Stimulated activated CD4-positive, alpha-beta T cell treated with anti-CD3 and anti-CD28 coated beads, TNF-alpha, amount 100 ng/mL, for 1 hour (primary cell): ENCODE data around the gene GJA5.
"Not testable (repeated sequence)": the region's sequence is repeated elsewhere in the genome, so short reads cannot be mapped to it uniquely, and the experiment has no call there.

Source experiments
- DNase-seq, 3 donors: peaks; one replicate each; pipeline ENCODE4 v3.0.0-alpha.2; 2020; ENCODE audit warnings: low read depth in 3 of 3, low spot score in 1 of 3

The GJA5 gene

GRCh38 chr1:147762233-147763024 lies 2.0 kb upstream of the GJA5 start:
- no peak for DNase-seq

DNA sequence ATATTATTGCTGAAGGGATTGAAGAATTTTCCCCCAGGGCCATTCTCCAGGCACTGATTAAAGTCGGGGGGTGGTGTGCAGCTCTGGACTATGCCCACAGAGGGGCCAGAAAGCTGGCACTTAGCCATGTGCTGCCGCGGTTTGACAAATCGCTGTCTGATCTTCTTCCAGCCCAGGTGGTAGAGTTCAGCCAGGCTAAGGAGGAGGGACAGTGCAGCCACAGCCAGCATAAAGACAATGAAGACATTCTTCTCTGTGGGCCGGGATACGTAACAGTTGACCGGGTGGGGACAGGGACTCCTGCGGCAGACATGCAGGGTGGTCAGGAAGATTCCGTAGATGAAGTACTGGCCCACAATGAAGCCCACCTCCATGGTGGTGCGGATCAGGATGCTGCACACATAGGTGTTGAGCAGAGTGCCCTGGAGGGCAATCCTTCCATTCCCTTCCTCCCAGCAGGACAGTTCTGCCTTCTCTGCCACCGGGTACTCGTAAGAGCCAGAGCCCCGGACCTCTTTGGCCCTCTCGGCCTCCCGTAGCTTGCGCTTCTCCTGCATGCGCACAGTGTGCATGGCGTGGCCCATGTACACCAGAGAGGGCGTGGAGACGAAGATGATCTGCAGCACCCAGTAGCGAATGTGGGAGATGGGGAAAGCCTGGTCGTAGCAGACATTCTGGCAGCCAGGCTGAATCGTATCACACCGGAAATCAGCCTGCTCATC lies 1.9 kb downstream of the GJA5 start:
- DNase-seq: no peak

- DNase-seq: no peak
These were observed 3.1 kb downstream of the GJA5 start for GRCh38 chr1:147757015-147757990.

DNA sequence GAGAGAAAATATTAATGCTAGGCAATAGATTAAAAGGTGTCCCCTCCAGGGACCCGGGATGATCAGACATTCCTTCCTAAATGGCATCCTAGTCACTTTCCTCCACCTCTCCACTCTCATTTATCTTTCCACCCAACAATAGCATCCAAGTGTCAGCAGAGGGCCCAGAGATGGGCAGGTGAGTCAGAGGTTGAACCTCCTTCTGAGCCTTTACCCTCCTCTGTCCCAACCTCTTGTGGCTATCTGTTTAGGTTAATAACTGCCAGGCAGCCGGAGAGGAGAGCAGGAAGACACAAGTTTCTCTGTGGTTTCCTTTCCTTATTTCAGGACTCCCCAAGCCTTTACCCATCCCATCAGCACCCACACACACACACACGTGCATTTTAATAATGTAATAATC lies 4.1 kb downstream of the GJA5 start:
- DNase-seq: no peak

DNA sequence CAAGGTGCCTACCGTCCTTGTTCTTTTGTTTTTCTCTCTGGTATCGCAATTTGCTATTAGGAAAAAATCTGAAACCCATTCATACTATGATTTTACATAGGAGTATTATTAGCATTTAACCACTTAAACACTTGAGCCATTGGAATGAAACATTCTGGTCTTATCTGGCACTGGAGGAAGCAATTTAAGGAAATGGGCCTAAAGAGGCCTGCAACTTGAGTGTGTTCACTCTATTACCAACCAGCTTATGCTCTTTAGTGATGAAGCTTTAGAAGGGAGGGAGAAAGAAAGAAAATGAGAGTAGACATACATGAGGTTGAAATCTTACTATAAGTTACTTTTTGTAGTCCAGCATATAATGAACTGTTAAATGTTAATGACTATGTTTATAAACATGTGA lies 5.7 kb downstream of the GJA5 start:
- DNase-seq: no peak

DNA sequence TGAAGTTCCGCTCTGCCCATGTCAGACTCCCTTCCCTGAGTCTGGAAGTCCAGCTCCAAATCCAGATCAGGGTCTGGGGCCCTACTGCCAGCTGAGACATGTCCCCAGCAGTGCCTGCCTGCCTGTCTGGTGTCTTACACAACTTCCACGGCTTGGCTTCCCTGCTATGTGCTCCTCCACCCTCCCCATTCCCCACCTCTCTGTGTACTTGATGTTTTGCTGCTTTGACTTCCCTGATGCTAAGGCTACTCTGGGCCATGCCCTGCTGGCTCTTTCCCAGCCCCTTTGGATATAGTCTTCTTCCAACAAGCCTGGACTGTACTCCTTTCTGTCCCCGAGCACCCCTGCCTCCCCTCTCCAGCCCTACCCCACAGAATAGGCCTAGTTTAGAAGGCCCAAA lies 7.3 kb downstream of the GJA5 start:
- DNase-seq: no peak

GRCh38 chr1:147752511-147752910 lies 7.9 kb downstream of the GJA5 start:
- DNase-seq: no peak

DNA sequence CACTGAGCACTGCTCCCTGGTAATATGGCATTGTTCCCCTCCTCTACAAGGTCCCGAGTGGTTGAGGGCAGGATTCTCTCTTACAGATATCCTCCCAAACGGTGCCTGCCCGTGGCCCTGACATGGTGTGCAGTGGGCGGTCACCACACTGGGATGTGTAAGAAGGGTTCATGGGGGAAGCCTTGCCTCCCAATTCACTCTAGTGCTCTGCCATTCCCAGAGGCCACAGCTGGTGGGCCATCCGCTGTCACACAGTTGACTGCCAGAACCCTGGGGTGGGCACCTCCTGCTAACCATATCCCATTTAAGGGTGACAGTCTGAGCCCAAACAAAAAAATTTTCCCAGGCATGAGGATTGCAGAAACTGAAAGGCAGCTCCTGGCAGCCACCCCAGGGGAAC lies 9.1 kb downstream of the GJA5 start:
- DNase-seq: no peak

GRCh38 chr1:147750618-147751217 lies 9.7 kb downstream of the GJA5 start:
- no peak for DNase-seq

GRCh38 chr1:147749792-147750191 lies 10.6 kb downstream of the GJA5 start:
- DNase-seq: no peak

GRCh38 chr1:147748676-147749350 lies 11.6 kb downstream of the GJA5 start:
- no peak for DNase-seq

DNA sequence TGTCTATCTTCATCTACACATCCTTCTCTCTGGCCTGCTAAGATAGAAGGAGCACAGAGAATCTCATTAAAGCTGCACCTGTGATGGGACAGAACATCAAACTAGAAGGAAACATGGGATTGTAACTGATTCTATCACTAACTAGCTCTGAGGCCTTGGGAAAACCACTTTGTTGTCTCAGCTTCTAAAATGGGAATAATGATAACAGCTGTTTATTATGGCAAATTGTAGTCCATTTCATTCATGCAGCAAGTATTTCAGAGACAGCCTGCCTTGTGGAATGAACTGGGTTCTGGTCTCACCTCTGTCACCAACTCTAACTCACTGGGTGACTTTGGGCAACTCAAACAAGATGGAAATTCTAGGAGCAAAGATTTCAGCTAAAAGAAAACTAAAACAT lies 12.4 kb downstream of the GJA5 start:
- no peak for DNase-seq

GRCh38 chr1:147745271-147745670 lies 15.1 kb downstream of the GJA5 start:
- no peak for DNase-seq

DNA sequence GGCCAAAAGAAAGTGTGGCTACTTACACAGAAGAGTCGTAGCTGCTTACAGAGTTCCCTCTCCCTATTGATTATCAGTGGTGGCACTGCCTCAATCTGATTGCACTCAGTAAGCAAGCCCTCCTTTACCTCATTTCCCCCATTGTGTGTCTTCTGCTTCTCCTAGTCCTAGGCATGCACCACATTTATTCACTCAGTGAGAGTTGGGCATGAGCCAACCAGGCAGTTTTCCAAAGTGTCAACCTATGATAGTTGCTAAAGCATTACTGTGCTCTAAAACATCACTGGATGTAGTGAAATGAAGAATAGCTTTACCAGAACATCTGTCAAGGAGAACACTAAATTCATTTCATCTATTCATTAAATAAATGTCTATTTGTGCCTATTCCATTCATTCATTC lies 19.3 kb downstream of the GJA5 start:
- DNase-seq: no peak

DNA sequence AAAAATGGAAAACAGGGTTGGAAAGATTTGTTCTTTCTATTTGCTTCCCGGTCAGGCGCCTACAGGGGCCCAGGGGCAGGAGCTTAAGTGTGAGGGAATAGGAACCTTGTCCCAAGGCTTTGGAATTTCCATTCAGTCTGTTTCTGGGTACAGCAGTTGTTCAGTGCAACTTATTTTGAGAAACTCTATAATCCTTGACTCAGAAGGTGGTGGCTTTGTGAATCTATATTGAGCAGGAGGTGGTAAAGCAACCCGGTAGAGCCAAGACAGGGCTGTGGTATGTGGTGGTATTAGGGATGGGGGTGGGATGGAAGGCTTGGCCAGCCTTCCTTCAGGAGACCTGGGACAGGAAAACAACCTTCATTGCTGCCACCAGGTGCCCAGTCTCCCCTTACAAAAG lies 20.0 kb downstream of the GJA5 start:
- DNase-seq: no peak

GRCh38 chr1:147738739-147739476 lies 21.5 kb downstream of the GJA5 start:
- no peak for DNase-seq

GRCh38 chr1:147738129-147738528 lies 22.3 kb downstream of the GJA5 start:
- DNase-seq: no peak

DNA sequence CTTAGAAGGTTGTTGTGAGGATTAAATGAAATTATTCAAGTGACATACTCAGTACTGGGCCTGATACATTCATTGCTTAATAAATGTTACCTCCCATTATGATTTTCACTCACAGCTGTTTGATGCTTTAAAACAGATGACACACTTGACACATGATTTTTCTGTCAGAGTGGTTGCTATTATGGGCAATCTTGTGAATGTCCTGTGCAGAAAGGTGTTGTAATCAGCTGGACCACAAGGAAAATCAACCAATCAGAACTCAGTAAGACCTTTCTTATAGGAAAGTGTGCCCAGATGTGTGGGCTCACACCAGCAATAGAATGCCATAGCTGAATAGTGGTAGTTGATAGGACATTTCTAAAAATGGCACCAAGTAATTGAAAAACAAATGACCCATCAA lies 23.5 kb downstream of the GJA5 start:
- DNase-seq: no peak

DNA sequence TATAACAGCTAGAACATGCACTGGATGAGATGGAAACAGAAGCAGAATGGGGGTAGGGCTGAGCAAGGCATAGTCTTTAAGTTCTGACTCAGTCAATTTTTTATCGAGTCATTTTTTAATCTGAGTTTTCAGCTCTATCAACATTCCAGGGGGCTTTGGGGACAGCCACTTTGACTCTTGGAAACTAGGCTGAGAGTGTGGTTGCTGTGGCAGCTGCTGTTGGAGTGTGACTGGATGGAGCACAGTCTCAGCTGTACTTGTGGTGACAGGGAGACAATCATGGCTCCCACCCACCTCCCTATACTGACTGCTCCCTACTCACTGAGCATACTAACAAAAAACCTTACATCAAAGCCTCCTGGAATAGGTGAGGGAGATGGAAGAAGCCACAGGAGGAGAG lies 25.0 kb downstream of the GJA5 start:
- DNase-seq: no peak

DNA sequence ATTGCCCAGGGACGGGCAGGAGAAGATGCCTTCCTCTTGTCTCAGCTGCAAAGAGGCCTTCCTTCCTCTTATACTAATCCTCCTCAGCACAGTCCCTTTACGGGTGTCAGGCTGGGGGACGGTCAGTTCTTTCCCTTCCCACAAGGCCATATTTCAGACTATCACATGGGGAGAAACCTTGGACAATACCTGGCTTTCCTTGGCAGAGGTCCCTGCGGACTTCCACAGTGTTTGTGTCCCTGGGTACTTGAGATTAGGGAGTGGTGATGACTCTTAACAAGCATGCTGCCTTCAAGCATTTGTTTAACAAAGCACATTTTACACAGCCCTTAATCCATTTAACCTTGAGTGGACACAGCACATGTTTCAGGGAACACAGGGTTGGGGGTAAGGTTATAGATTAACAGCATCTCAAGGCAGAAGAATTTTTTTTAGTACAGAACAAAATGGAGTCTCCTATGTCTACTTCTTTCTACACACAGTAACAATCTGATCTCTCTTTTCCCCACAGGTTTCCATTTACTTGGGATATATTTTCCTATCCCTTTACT lies 26.0 kb downstream of the GJA5 start:
- DNase-seq: not testable (repeated sequence)
